Neural cell (in vitro differentiated cells): ENCODE data around the gene FABP7.

Experiments used
- CTCF ChIP-seq: fragments of 450-650 bp; IDR thresholded peaks from 2 replicates; pipeline ENCODE4 v1.5.1; 2014; ENCODE audit warnings: antibody characterized with exemption, mild to moderate bottlenecking, moderate library complexity; ENCODE audit not compliant: poor library complexity, severe bottlenecking
- EP300 ChIP-seq: fragments of 450-650 bp; conservative IDR thresholded peaks from 2 replicates; pipeline ENCODE4 v1.6.1; 2014; ENCODE audit warnings: antibody characterized with exemption, mild to moderate bottlenecking, moderate library complexity; ENCODE audit not compliant: poor library complexity, severe bottlenecking
- POLR2AphosphoS5 ChIP-seq: IDR thresholded peaks from 2 replicates; pipeline ENCODE4 v1.6.1; 2012
- SMC3 ChIP-seq: fragments of 450-650 bp; conservative IDR thresholded peaks from 2 replicates; pipeline ENCODE4 v1.6.1; 2014; ENCODE audit warnings: antibody characterized with exemption, mild to moderate bottlenecking, moderate library complexity; ENCODE audit not compliant: poor library complexity
- TAF1 ChIP-seq: IDR thresholded peaks from 2 replicates; pipeline ENCODE4 v1.6.1; 2012; ENCODE audit warnings: low read depth
- TF ChIP-seq, protein P1 (sequence below): IDR thresholded peaks from 2 replicates; pipeline ENCODE4 v1.6.1; 2012; ENCODE audit warnings: borderline replicate concordance

- TF ChIP-seq EP300, result no peak
- TF ChIP-seq, protein P1, sequence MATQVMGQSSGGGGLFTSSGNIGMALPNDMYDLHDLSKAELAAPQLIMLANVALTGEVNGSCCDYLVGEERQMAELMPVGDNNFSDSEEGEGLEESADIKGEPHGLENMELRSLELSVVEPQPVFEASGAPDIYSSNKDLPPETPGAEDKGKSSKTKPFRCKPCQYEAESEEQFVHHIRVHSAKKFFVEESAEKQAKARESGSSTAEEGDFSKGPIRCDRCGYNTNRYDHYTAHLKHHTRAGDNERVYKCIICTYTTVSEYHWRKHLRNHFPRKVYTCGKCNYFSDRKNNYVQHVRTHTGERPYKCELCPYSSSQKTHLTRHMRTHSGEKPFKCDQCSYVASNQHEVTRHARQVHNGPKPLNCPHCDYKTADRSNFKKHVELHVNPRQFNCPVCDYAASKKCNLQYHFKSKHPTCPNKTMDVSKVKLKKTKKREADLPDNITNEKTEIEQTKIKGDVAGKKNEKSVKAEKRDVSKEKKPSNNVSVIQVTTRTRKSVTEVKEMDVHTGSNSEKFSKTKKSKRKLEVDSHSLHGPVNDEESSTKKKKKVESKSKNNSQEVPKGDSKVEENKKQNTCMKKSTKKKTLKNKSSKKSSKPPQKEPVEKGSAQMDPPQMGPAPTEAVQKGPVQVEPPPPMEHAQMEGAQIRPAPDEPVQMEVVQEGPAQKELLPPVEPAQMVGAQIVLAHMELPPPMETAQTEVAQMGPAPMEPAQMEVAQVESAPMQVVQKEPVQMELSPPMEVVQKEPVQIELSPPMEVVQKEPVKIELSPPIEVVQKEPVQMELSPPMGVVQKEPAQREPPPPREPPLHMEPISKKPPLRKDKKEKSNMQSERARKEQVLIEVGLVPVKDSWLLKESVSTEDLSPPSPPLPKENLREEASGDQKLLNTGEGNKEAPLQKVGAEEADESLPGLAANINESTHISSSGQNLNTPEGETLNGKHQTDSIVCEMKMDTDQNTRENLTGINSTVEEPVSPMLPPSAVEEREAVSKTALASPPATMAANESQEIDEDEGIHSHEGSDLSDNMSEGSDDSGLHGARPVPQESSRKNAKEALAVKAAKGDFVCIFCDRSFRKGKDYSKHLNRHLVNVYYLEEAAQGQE, result no peak
- no peak for TF ChIP-seq TAF1
- no peak for TF ChIP-seq CTCF
- no peak for TF ChIP-seq SMC3
- no peak for TF ChIP-seq POLR2AphosphoS5
Observed at GRCh38 chr6:122809691-122810090, 30.2 kb downstream of the FABP7 start.
